ENCODE measurements around the gene LIAS.

- TF ChIP-seq, protein P1, sequence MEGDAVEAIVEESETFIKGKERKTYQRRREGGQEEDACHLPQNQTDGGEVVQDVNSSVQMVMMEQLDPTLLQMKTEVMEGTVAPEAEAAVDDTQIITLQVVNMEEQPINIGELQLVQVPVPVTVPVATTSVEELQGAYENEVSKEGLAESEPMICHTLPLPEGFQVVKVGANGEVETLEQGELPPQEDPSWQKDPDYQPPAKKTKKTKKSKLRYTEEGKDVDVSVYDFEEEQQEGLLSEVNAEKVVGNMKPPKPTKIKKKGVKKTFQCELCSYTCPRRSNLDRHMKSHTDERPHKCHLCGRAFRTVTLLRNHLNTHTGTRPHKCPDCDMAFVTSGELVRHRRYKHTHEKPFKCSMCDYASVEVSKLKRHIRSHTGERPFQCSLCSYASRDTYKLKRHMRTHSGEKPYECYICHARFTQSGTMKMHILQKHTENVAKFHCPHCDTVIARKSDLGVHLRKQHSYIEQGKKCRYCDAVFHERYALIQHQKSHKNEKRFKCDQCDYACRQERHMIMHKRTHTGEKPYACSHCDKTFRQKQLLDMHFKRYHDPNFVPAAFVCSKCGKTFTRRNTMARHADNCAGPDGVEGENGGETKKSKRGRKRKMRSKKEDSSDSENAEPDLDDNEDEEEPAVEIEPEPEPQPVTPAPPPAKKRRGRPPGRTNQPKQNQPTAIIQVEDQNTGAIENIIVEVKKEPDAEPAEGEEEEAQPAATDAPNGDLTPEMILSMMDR (IDR thresholded peaks at IDR 0.05; ENCODE audit: insufficient read depth, low read length, poor library complexity, severe bottlenecking) = no peak
- no peak for TF ChIP-seq EZH2phosphoT487 (conservative IDR thresholded peaks at IDR 0.05; ENCODE audit: low read length)
Observed at GRCh38 chr4:39521253-39521919, 62.5 kb downstream of the LIAS start.
